Thyroid gland (tissue), 4 donors: ENCODE results near the gene CNN3. TPM values are rescaled to one million over a fixed set of nuclear protein-coding genes. Genes with fewer than 3 reads are reported as not detected.

Source experiments
- DNase-seq, 2 donors: peaks; one replicate each; pipeline ENCODE4 v3.0.0-alpha.2; 2019
- H3K27ac ChIP-seq, 3 donors: fragments of 200-600 bp; sonication (generic); 1 replicate in 2 of 3; 2 replicates in 1 of 3; pipeline ENCODE4 v1.5.1; 2016 to 2019; ENCODE audit warnings: mild to moderate bottlenecking in 1 of 3, moderate library complexity in 1 of 3
- H3K27me3 ChIP-seq: fragments of 200-600 bp; sonication (generic); one replicate; pipeline ENCODE4 v1.5.1; 2019
- H3K36me3 ChIP-seq, 2 donors: fragments of 200-600 bp; sonication (generic); one replicate each; pipeline ENCODE4 v1.5.1; 2016 to 2019
- H3K4me1 ChIP-seq, 2 donors: fragments of 200-600 bp; sonication (generic); one replicate each; pipeline ENCODE4 v1.5.1; 2017 to 2019
- H3K4me3 ChIP-seq, 3 donors: fragments of 200-600 bp; sonication (generic); replicated peaks in 1 of 3; 1 replicate in 2 of 3; 2 replicates in 1 of 3; pipeline ENCODE4 v1.5.1; 2016; ENCODE audit warnings: mild to moderate bottlenecking in 1 of 3
- H3K9me3 ChIP-seq: fragments of 200-600 bp; sonication (generic); one replicate; pipeline ENCODE4 v1.5.1; 2017
- POLR2A ChIP-seq, 2 donors: fragments of 450-650 bp; IDR thresholded peaks; one replicate each; pipeline ENCODE4 v1.6.1; 2017; ENCODE audit warnings: antibody characterized with exemption in 2 of 2, mild to moderate bottlenecking in 2 of 2, moderate library complexity in 1 of 2
- WGBS, 2 donors: methylation state at CpG; one replicate each; pipeline ENCODE4 v1.1.5; 2017; 5-methylcytosine and 5-hydroxymethylcytosine counted together
- intact Hi-C: fragments of 100-400 bp; cut with DNase I; formaldehyde crosslinking; loops from one replicate; pipeline ENCODE4 v1.15.1; 2023
- total RNA-seq, 4 donors: library from RNA; depleted of rRNA; stranded (reverse); fragments of >200 nt; gene quantifications; one replicate each; pipeline ENCODE4 v1.2.3, GENCODE V29; 2016
- TF ChIP-seq, protein P1 (sequence below), 6 experiments: fragments of 200-600 bp in 3 of 6; fragments of 450-650 bp in 3 of 6; sonication (generic) in 3 of 6; IDR thresholded peaks; one replicate each; pipeline ENCODE4 v1.5.1; 2016 to 2019; ENCODE audit warnings: antibody characterized with exemption in 6 of 6, mild to moderate bottlenecking in 2 of 6, inconsistent platforms in 1 of 6, moderate library complexity in 1 of 6

CNN3 gene
- total RNA-seq, 4 donors from 2014 or later: 149 to 257 (median 177) TPM

DNA sequence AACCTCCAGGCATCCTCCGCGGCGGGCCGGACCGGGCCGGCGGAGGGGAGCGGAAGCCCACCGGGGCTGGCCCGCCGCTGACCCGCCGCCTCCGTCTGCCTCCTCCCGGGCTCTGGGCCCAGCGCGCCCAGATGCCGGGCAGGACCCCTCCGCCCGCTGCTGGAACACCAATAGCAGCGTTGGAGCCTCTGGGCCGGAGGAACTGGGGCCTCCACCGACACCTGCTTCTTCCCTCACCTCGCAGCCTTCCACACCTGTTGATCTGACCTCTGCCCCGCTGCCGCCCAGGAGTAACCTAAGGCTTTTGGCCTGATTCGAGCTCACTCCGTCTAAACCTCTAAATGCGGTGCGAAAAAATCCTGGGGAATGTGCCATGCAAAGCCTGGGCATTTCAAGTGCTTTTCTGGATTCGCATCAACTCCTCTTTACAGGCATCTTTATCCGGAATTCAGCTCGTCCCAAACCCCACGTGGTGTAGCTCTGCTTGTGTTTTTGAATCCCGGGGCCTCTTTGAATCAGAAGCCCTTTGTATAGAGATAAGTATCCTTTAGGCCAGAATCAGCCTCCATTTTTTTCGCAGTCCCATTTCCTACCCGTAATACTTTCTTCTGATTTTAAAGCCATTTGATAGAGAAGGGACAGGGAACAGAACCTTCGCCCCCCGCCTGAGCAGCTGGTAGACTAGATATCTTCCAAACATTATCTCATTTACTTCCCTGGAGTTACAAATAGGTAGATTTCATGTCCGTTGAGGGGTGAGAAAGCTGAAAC is 680 bp upstream of the CNN3 start:
- peak in 1 of 2 donors; percentile 18 for TF ChIP-seq POLR2A (IDR thresholded peaks at IDR 0.05)
- TF ChIP-seq, protein P1, sequence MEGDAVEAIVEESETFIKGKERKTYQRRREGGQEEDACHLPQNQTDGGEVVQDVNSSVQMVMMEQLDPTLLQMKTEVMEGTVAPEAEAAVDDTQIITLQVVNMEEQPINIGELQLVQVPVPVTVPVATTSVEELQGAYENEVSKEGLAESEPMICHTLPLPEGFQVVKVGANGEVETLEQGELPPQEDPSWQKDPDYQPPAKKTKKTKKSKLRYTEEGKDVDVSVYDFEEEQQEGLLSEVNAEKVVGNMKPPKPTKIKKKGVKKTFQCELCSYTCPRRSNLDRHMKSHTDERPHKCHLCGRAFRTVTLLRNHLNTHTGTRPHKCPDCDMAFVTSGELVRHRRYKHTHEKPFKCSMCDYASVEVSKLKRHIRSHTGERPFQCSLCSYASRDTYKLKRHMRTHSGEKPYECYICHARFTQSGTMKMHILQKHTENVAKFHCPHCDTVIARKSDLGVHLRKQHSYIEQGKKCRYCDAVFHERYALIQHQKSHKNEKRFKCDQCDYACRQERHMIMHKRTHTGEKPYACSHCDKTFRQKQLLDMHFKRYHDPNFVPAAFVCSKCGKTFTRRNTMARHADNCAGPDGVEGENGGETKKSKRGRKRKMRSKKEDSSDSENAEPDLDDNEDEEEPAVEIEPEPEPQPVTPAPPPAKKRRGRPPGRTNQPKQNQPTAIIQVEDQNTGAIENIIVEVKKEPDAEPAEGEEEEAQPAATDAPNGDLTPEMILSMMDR (IDR thresholded peaks at IDR 0.05): no peak
- Histone ChIP-seq H3K27ac (peak overlapping the region; percentile 86 to 99 (median 98)), H3K36me3 (no peaks in the 10 kb centered on the region), H3K27me3 (no peaks in the 10 kb centered on the region), H3K4me3 (peak overlapping the region; percentile 11 to 97 (median 38)), H3K9me3 (no peaks in the 10 kb centered on the region), H3K4me1 (peaks cover 37 to 48% of the 10 kb centered on the region in 2 donors)
- DNase-seq: peak in 1 of 2 donors; percentile 59
- WGBS, 2 donors: 18 to 31% methylated on average over 19 to 29 of the region's 40 CpGs
- intact Hi-C loops: loop anchor here (5.0 kb wide), 1 partner anchor 115 kb away; no protein-coding TSS in a partner anchor

DNA sequence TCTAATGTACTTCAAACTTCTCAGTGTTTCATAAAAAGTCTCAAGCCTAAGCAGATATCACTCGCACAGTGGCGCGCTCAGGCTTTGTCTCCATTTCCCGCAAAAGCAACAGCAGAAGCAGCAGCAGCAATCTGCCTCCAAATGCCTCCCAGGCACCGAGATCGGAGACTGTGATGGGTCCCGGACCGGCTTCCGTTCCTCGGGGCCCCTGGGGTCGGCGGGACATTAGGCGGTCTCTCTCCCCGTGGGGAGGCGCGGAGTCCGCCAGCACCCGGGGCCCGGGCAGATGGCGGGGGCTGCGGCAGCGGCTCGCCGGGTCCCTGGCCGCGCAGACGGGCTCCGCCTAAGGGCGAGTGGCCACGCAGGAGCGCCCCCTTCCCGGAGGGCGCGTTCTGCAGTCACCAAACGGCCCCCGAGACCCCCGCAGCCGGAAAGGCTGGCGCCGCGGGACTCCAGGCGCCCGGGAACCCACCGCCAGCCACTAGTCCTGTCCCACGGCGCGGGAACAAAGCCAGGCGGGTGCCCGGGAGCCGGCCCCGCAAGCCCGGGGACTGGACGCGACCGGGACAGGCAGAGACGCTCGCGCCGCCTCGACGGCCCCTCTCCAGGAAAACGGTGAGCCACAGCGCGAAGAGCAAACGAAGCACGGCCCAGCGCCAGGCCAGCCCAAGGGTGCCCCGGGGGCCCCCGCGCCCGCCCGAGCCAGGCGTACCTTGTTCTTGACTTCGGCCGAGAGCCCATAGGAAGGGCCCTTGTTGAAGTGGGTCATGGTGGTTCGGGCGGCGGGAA is 590 bp downstream of the CNN3 start:
- TF ChIP-seq POLR2A (IDR thresholded peaks at IDR 0.05): no peak
- TF ChIP-seq, protein P1 (IDR thresholded peaks at IDR 0.05): peak in 5 of 6 experiments; percentile 12 to 50 (median 39)
- peak; percentile 58 to 61 for DNase-seq
- intact Hi-C loops: loop anchor here (5.0 kb wide), 1 partner anchor 116 kb away; no protein-coding TSS in a partner anchor
- Histone ChIP-seq H3K4me1 (peaks cover 42 to 60% of the 10 kb centered on the region in 2 donors), H3K9me3 (no peaks in the 10 kb centered on the region), H3K27ac (peak overlapping the region; percentile 92 to 99 (median 98)), H3K36me3 (no peaks in the 10 kb centered on the region), H3K27me3 (no peaks in the 10 kb centered on the region), H3K4me3 (peak overlapping the region; percentile 42 to 97 (median 81))
- WGBS, 2 donors: 0 to 1% methylated on average over 4 to 19 of the region's 78 CpGs

DNA sequence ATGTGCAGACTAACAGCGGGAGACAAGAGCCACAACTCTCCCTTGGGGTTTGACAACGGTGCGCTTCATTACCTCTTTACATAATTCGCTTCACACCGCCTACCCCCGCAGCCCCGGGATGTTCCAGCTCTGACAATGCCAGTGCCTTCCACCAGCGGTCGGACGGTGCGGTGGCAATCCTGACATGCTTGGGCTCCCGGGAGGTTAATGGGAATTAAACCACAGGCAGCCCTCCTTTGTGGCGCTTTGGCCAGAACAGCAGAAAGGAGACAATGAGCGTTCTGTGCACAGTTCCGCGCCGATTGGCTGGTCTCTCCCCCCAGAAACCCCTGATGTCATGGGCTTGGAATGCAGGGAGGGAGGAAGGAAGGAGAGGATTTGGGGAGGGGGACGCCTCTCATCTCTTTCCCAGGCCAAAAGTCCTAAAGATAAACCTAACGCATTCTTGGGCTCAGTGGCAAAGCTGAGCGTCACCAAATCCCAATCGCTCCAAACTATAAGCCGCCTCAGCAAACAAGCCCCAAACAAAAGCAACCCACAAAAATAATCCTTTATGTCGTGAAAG is 1.3 kb downstream of the CNN3 start:
- intact Hi-C loops: loop anchor here (5.0 kb wide), 1 partner anchor 117 kb away; no protein-coding TSS in a partner anchor
- peak overlapping the region; percentile 92 to 99 (median 98) for H3K27ac ChIP-seq
- peaks cover 44 to 61% of the 10 kb centered on the region in 2 donors for H3K4me1 ChIP-seq

DNA sequence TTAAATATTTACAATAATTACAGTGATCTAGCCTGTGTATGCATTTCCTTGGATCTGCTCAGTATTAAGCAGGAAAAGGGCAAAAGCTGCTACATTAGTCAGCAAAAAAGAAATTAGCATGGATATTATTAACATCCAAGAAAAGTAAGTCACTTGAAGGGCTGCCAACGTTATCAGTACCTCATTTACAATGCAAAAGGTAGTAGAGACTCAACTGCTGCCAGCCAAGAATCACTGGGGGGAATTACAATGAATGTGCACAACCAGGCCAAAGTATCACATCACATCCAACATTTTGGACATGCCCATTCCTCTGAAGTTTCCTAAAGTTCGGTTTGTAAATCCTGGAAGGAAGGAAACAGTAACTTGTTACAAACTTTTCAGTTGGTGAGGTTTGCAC is 1.9 kb downstream of the CNN3 start:
- TF ChIP-seq, protein P1 (IDR thresholded peaks at IDR 0.05): no peak
- TF ChIP-seq POLR2A (IDR thresholded peaks at IDR 0.05): no peak
- Histone ChIP-seq H3K4me3 (peak overlapping the region in 2 of 3 donors; percentile 42 to 97), H3K4me1 (peaks cover 50 to 67% of the 10 kb centered on the region in 2 donors), H3K27me3 (no peaks in the 10 kb centered on the region), H3K36me3 (no peaks in the 10 kb centered on the region), H3K9me3 (no peaks in the 10 kb centered on the region), H3K27ac (peak overlapping the region; percentile 92 to 99 (median 98))
- intact Hi-C loops: loop anchor here (5.0 kb wide), 1 partner anchor 117 kb away; no protein-coding TSS in a partner anchor
- WGBS, 2 donors: 6 to 16% methylated on average over 2 of the region's 2 CpGs
- no peak for DNase-seq

More for the DNA sequence above, 1.3 kb downstream of the CNN3 start:
- TF ChIP-seq, protein P1 (IDR thresholded peaks at IDR 0.05): peak in 2 of 6 experiments; percentile 7 to 16
- peak in 1 of 2 donors; percentile 78 for TF ChIP-seq POLR2A (IDR thresholded peaks at IDR 0.05)
- H3K9me3 ChIP-seq: no peaks in the 10 kb centered on the region
- WGBS, 2 donors: 0 to 5% methylated on average over 22 to 23 of the region's 23 CpGs
- H3K36me3 ChIP-seq: no peaks in the 10 kb centered on the region
- peak overlapping the region; percentile 42 to 97 (median 81) for H3K4me3 ChIP-seq
- no peaks in the 10 kb centered on the region for H3K27me3 ChIP-seq
- peak; percentile 73 to 75 for DNase-seq
